ENCODE results near the gene SPINK13. TPM values are rescaled to one million over a fixed set of nuclear protein-coding genes. Genes with fewer than 3 reads are reported as not detected.

The SPINK13 gene
- total and polyA plus RNA-seq, 9 of the 15 experiments (the other 6 are each of a cell fraction or from before 2014, with no cell fraction given): 0.07 TPM; not detected in 8

DNA sequence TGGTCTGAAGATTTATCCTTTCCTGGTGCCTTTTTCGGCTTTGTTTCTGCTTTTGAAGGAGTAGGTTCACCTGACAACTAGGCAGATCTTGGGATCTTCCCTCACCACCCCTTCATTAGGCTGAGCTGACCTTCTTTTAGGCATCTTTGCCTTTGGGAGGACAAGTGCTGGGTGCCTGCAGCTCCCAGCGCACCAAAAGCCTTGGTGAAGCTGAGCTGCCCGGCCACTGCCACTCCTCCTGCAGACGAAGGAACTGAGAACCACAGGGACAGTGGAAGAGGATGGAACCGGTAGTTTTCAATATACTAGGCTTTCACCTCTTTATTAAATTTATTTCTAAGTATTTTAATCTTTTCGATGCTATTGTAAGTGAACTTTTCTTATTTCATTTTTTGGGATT is 47.1 kb upstream of the SPINK13 start:
- H2AFZ ChIP-seq (ENCODE audit: low read depth, low read length): no peak overlapping the region
- no peaks in the 10 kb centered on the region for H3K27me3 ChIP-seq (ENCODE audit: control insufficient read depth in 2 of 2, insufficient read depth in 2 of 2, low read length in 2 of 2)
- ChIA-PET POLR2A (interaction anchor here (0.9 to 1.5 kb wide), 2 partner anchors 10 to 18 kb away, joined by 3 read pairs; partner anchors contain the start of gene SPINK6), CTCF (ENCODE audit: low intra/inter-chr PET ratio) (no interaction called here)
- no peaks in the 10 kb centered on the region for H3K36me3 ChIP-seq (ENCODE audit: control insufficient read depth, insufficient read depth, low read length)
- DNase-seq (ENCODE audit: extremely low read depth in 1 of 4, low spot score in 3 of 4) (no peak), ATAC-seq (no peak), FAIRE-seq (no peak)
- intact Hi-C loops (cut with micrococcal nuclease): no loop called here
- H3K4me1 ChIP-seq (replicated peaks in 1 of 2; ENCODE audit: control insufficient read depth in 2 of 2, insufficient read depth in 2 of 2, low read length in 2 of 2): no peaks in the 10 kb centered on the region
- no TSS peak for BruUV-seq (replicated peaks)
- no peaks in the 10 kb centered on the region for H3K79me2 ChIP-seq (ENCODE audit: control insufficient read depth, insufficient read depth, low read length)
- TF ChIP-seq FOXJ2 (tag; IDR thresholded peaks at IDR 0.05) (no peak), MEIS2 (IDR thresholded peaks at IDR 0.05; ENCODE audit: partially characterized antibody) (no peak), RFX7 (CRISPR knock-in tag; IDR thresholded peaks at IDR 0.05) (no peak), SREBF1 (IDR thresholded peaks at IDR 0.05; ENCODE audit: borderline replicate concordance, low read depth, low read length) (no peak), TEAD2 (tag; IDR thresholded peaks at IDR 0.05) (no peak), SOX6 (IDR thresholded peaks at IDR 0.05) (no peak), HNRNPK (IDR thresholded peaks at IDR 0.05; ENCODE audit: low read depth, low read length, poor library complexity, severe bottlenecking) (no peak), MTF1 (CRISPR knock-in tag; IDR thresholded peaks at IDR 0.05; ENCODE audit: borderline replicate concordance) (no peak), SIN3B (IDR thresholded peaks at IDR 0.05; ENCODE audit: low read depth) (no peak)
- TF ChIP-seq, protein P1, sequence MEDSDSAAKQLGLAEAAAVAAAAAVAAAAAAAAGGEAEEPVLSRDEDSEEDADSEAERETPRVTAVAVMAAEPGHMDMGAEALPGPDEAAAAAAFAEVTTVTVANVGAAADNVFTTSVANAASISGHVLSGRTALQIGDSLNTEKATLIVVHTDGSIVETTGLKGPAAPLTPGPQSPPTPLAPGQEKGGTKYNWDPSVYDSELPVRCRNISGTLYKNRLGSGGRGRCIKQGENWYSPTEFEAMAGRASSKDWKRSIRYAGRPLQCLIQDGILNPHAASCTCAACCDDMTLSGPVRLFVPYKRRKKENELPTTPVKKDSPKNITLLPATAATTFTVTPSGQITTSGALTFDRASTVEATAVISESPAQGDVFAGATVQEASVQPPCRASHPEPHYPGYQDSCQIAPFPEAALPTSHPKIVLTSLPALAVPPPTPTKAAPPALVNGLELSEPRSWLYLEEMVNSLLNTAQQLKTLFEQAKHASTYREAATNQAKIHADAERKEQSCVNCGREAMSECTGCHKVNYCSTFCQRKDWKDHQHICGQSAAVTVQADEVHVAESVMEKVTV (CRISPR knock-in tag; IDR thresholded peaks at IDR 0.05): no peak
- no peak overlapping the region for H3K9ac ChIP-seq (ENCODE audit: insufficient read depth in 1 of 2, low read depth in 2 of 2, low read length in 2 of 2)
- WGBS (ENCODE audit: insufficient coverage, low coverage, missing lambda C conversion rate): 16% methylated on average over 6 of the region's 6 CpGs
- H3K27ac ChIP-seq (ENCODE audit: extremely low read depth, low read depth, low read length): no peak overlapping the region
- H3K4me3 ChIP-seq: no peak overlapping the region
- no peaks in the 10 kb centered on the region for H3K9me1 ChIP-seq (ENCODE audit: control insufficient read depth, insufficient read depth, low read length)
- in situ Hi-C loops (cut with MboI): no loop called here
- no peaks in the 10 kb centered on the region for H4K20me1 ChIP-seq (replicated peaks; ENCODE audit: control insufficient read depth, insufficient read depth, low read length)
- no peak overlapping the region for H3K4me2 ChIP-seq (ENCODE audit: insufficient read depth, low read length)
- H3K9me3 ChIP-seq (replicated peaks; ENCODE audit: control insufficient read depth, insufficient read depth, low read depth, low read length): no peaks in the 10 kb centered on the region
